CD14-positive monocyte (primary cell): ENCODE results near the gene EPG5. TPM values are rescaled to one million over a fixed set of nuclear protein-coding genes. Genes with fewer than 3 reads are reported as not detected.
A peak's percentile ranks its signal among the peaks of the same experiment; 100 is the strongest.

ENCODE experiments used
- DNase-seq, 3 donors: peaks; one replicate each; pipeline ENCODE4 v3.0.0-alpha.2; 2011 to 2022
- H2AFZ ChIP-seq: 2 replicates; pipeline ENCODE4 v1.6.0; 2012; ENCODE audit warnings: mild to moderate bottlenecking, low read depth, low read length, inconsistent platforms; ENCODE audit not compliant: insufficient read depth, poor library complexity, severe bottlenecking
- H3K27ac ChIP-seq, 2 donors: 1 replicate in 1 of 2; 2 replicates in 1 of 2; pipeline ENCODE4 v1.5.1; 2012 to 2013; ENCODE audit warnings: low read length in 2 of 2, control low read depth in 1 of 2, inconsistent platforms in 1 of 2, low read depth in 1 of 2, mild to moderate bottlenecking in 1 of 2
- H3K27me3 ChIP-seq, 2 donors: one replicate each; pipeline versions ENCODE4 v1.6.0 to v1.6.1; 2011 to 2013; ENCODE audit warnings: low read length in 2 of 2; ENCODE audit not compliant: control insufficient read depth in 2 of 2, insufficient read depth in 2 of 2
- H3K36me3 ChIP-seq, 2 donors: replicated peaks in 1 of 2; 1 replicate in 1 of 2; 2 replicates in 1 of 2; pipeline versions ENCODE4 v1.5.1 to v1.6.1; 2012 to 2013; ENCODE audit warnings: low read length in 2 of 2, control low read depth in 1 of 2, inconsistent platforms in 1 of 2, mild to moderate bottlenecking in 1 of 2; ENCODE audit not compliant: insufficient read depth in 2 of 2, control insufficient read depth in 1 of 2
- H3K4me1 ChIP-seq, 2 donors: 1 replicate in 1 of 2; 2 replicates in 1 of 2; pipeline versions ENCODE4 v1.5.1 to v1.6.1; 2012 to 2013; ENCODE audit warnings: low read length in 2 of 2, control low read depth in 1 of 2, inconsistent platforms in 1 of 2, mild to moderate bottlenecking in 1 of 2, moderate library complexity in 1 of 2; ENCODE audit not compliant: insufficient read depth in 2 of 2, control insufficient read depth in 1 of 2
- H3K4me2 ChIP-seq: replicated peaks from 2 replicates; pipeline ENCODE3; 2012; ENCODE audit warnings: low read length, moderate library complexity, mild to moderate bottlenecking; ENCODE audit not compliant: poor library complexity, severe bottlenecking; ENCODE audit errors: extremely low read depth
- H3K4me3 ChIP-seq, 3 experiments: fragments of 200-600 bp in 1 of 3; sonication (generic) in 1 of 3; replicated peaks in 1 of 3; 1 replicate in 2 of 3; 2 replicates in 1 of 3; pipeline ENCODE4 v1.5.1; 2011 to 2013; ENCODE audit warnings: low read length in 3 of 3, mild to moderate bottlenecking in 3 of 3, control low read depth in 2 of 3, low read depth in 2 of 3, inconsistent platforms in 1 of 3, moderate library complexity in 1 of 3
- H3K79me2 ChIP-seq: 2 replicates; pipeline ENCODE4 v1.6.0; 2012; ENCODE audit warnings: mild to moderate bottlenecking, control low read depth, inconsistent platforms, low read length, moderate library complexity; ENCODE audit not compliant: insufficient read depth
- H3K9ac ChIP-seq: 2 replicates; pipeline ENCODE4 v1.6.0; 2017; ENCODE audit warnings: low read length, mild to moderate bottlenecking; ENCODE audit not compliant: insufficient read depth, poor library complexity, severe bottlenecking
- H3K9me3 ChIP-seq, 2 donors: replicated peaks in 1 of 2; 1 replicate in 1 of 2; 2 replicates in 1 of 2; pipeline versions ENCODE4 v1.5.1 to v1.6.1; 2012 to 2013; ENCODE audit warnings: low read length in 2 of 2, control low read depth in 1 of 2; ENCODE audit not compliant: control insufficient read depth in 1 of 2, insufficient read depth in 1 of 2
- H4K20me1 ChIP-seq: 2 replicates; pipeline ENCODE4 v1.6.0; 2012; ENCODE audit warnings: mild to moderate bottlenecking, low read length, control low read depth, moderate library complexity; ENCODE audit not compliant: insufficient read depth
- H3K27ac Mint-ChIP-seq, 7 donors: one replicate each; pipeline ENCODE4 v1.8.0; 2020; ENCODE audit warnings: mild to moderate bottlenecking in 7 of 7, mixed read lengths in 7 of 7, moderate library complexity in 6 of 7, inconsistent platforms in 2 of 7
- H3K27me3 Mint-ChIP-seq, 3 donors: one replicate each; pipeline ENCODE4 v1.8.0; 2021 to 2022; ENCODE audit warnings: low read depth in 3 of 3, mild to moderate bottlenecking in 3 of 3, mixed read lengths in 3 of 3, moderate library complexity in 3 of 3, inconsistent platforms in 1 of 3
- H3K36me3 Mint-ChIP-seq, 2 donors: one replicate each; pipeline ENCODE4 v1.8.0; 2020; ENCODE audit warnings: mixed read lengths in 2 of 2, inconsistent platforms in 1 of 2, mild to moderate bottlenecking in 1 of 2
- H3K4me1 Mint-ChIP-seq: one replicate; pipeline ENCODE4 v1.8.0; 2020; ENCODE audit warnings: mild to moderate bottlenecking, mixed read lengths
- H3K4me3 Mint-ChIP-seq, 2 donors: one replicate each; pipeline ENCODE4 v1.8.0; 2020; ENCODE audit warnings: mild to moderate bottlenecking in 2 of 2, mixed read lengths in 2 of 2, moderate library complexity in 1 of 2
- H3K9me3 Mint-ChIP-seq, 7 donors: one replicate each; pipeline ENCODE4 v1.8.0; 2020 to 2022; ENCODE audit warnings: mixed read lengths in 7 of 7, mild to moderate bottlenecking in 6 of 7, moderate library complexity in 6 of 7, inconsistent platforms in 2 of 7
- CTCF ChIP-seq: fragments of 200-600 bp; IDR thresholded peaks from one replicate; pipeline ENCODE4 v1.8.0; 2022; ENCODE audit warnings: antibody characterized with exemption, mild to moderate bottlenecking
- WGBS: methylation state at CpG from one replicate; pipeline ENCODE4 v1.1.5; 2013; ENCODE audit warnings: missing lambda C conversion rate; ENCODE audit not compliant: insufficient coverage; 5-methylcytosine and 5-hydroxymethylcytosine counted together
- intact Hi-C, 2 donors: fragments of 100-400 bp; cut with micrococcal nuclease; formaldehyde crosslinking; loops; one replicate each; pipeline versions ENCODE4 v1.15.0 to v1.15.1; 2023
- polyA plus RNA-seq, 3 donors: library from polyadenylated mRNA; depleted of rRNA in 1 of 3; unstranded in 2 of 3; stranded (reverse) in 1 of 3; fragments of 300-500 nt in 2 of 3; fragments of >200 nt in 1 of 3; fragmentation: Illumina TruSeq in 2 of 3; gene quantifications; 1 replicate in 2 of 3; 2 replicates in 1 of 3; pipeline ENCODE4 v1.2.3, GENCODE V29; 2012 to 2021

Gene EPG5
- polyA plus RNA-seq, 3 donors: 1.3 to 15.9 (median 1.4) TPM

- Mint-ChIP-seq H3K27me3 (peaks cover 11 to 22% (median 13%) of the 10 kb centered on the region in 3 donors), H3K27ac (peak overlapping the region in 4 of 7 donors; percentile 39 to 75 (median 64)), H3K36me3 (peaks cover 4 to 6% of the 10 kb centered on the region in 2 donors), H3K4me1 (peaks cover 49% of the 10 kb centered on the region), H3K4me3 (no peak overlapping the region), H3K9me3 (peaks cover 0 to 4% (median 0%) of the 10 kb centered on the region in 7 donors)
- WGBS: 87% methylated on average over 5 of the region's 5 CpGs
- no peak for DNase-seq
- no peak overlapping the region for H3K9ac ChIP-seq
- H3K4me1 ChIP-seq: peaks cover 31 to 45% of the 10 kb centered on the region in 2 donors
- peaks cover 11% of the 10 kb centered on the region for H3K79me2 ChIP-seq
- no peaks in the 10 kb centered on the region for H4K20me1 ChIP-seq
- H3K27me3 ChIP-seq: peaks cover 9 to 11% of the 10 kb centered on the region in 2 donors
- intact Hi-C loops: loop anchor here in 1 of 2 donors (10.0 kb wide), 2 partner anchors 59 to 169 kb away; no protein-coding TSS in a partner anchor
- no peak overlapping the region for H2AFZ ChIP-seq
- no peak overlapping the region for H3K27ac ChIP-seq
- no peaks in the 10 kb centered on the region for H3K36me3 ChIP-seq
- TF ChIP-seq CTCF: no peak
- H3K4me2 ChIP-seq: no peak overlapping the region
- no peak overlapping the region for H3K4me3 ChIP-seq
- H3K9me3 ChIP-seq: no peaks in the 10 kb centered on the region
These were observed 133.3 kb downstream of the EPG5 start for GRCh38 chr18:45833846-45834245.

DNA sequence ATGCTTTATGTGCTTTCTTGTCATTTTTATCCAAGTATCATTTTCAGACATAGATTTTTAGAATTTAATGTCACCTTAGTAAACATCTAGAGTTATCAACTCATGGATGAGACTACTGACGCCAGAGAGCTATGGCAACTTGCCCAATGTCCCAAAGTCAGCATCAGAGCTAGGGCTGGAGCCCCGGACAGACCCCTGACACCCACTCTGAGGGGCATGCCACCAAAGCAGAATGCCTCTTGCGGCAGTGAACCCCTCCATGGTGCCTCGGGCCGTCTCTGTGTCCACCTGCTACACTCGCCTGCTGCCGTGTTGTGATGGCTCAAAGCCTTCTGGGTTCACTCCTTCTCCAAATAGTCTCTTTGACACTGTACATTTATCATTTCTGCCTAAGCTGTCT, 136.2 kb downstream of the EPG5 start:
- Mint-ChIP-seq H3K4me3 (no peak overlapping the region), H3K4me1 (peaks cover 62% of the 10 kb centered on the region), H3K36me3 (peaks cover 4 to 11% of the 10 kb centered on the region in 2 donors), H3K27me3 (peaks cover 0 to 8% (median 6%) of the 10 kb centered on the region in 3 donors), H3K27ac (no peak overlapping the region), H3K9me3 (peaks cover 0 to 3% (median 0%) of the 10 kb centered on the region in 7 donors)
- H2AFZ ChIP-seq: no peak overlapping the region
- peaks cover 11% of the 10 kb centered on the region for H3K79me2 ChIP-seq
- peaks cover 42 to 52% of the 10 kb centered on the region in 2 donors for H3K4me1 ChIP-seq
- intact Hi-C loops: loop anchor here in 1 of 2 donors (10.0 kb wide), 2 partner anchors 56 to 166 kb away; no protein-coding TSS in a partner anchor
- H3K4me3 ChIP-seq: no peak overlapping the region
- TF ChIP-seq CTCF: no peak
- H3K9ac ChIP-seq: no peak overlapping the region
- no peaks in the 10 kb centered on the region for H3K9me3 ChIP-seq
- no peaks in the 10 kb centered on the region for H4K20me1 ChIP-seq
- H3K4me2 ChIP-seq: no peak overlapping the region
- DNase-seq: no peak
- 91% methylated on average over 7 of the region's 7 CpGs for WGBS
- H3K27ac ChIP-seq: no peak overlapping the region
- no peaks in the 10 kb centered on the region for H3K36me3 ChIP-seq
- no peaks in the 10 kb centered on the region for H3K27me3 ChIP-seq
